Transverse colon (tissue), 3 donors: Measurements from ENCODE around the gene CREM.

Experiments used
- POLR2A ChIP-seq: fragments of 450-650 bp; IDR thresholded peaks from one replicate; pipeline ENCODE4 v1.6.1; 2016; ENCODE audit warnings: antibody characterized with exemption, mild to moderate bottlenecking, moderate library complexity
- TF ChIP-seq, protein P1 (sequence below), 5 experiments: fragments of 200-600 bp in 3 of 5; fragments of 450-650 bp in 2 of 5; sonication (generic) in 3 of 5; IDR thresholded peaks; 1 replicate in 2 of 5; 2 replicates in 3 of 5; pipeline ENCODE4 v1.5.1; 2016 to 2017; ENCODE audit warnings: antibody characterized with exemption in 5 of 5, inconsistent platforms in 3 of 5, mild to moderate bottlenecking in 2 of 5, moderate library complexity in 1 of 5

DNA sequence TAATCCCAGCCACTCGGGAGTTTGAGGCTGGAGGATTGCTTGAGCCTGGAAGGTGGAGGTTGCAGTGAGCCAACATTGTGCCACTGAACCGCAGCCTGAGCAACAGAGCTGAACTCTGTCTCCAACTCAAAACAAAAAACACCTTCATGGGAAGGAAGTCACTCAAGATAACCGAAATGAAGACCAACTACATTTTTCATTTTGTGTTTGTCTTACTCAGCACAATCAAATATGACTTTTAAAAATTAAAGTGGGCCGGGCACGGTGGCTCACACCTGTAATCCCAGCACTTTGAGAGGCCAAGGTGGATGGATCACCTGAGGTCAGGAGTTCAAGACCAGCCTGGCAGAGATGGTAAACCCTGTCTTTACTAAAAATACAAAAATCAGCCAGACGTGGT lies 40.0 kb downstream of the CREM start:
- TF ChIP-seq, protein P1, sequence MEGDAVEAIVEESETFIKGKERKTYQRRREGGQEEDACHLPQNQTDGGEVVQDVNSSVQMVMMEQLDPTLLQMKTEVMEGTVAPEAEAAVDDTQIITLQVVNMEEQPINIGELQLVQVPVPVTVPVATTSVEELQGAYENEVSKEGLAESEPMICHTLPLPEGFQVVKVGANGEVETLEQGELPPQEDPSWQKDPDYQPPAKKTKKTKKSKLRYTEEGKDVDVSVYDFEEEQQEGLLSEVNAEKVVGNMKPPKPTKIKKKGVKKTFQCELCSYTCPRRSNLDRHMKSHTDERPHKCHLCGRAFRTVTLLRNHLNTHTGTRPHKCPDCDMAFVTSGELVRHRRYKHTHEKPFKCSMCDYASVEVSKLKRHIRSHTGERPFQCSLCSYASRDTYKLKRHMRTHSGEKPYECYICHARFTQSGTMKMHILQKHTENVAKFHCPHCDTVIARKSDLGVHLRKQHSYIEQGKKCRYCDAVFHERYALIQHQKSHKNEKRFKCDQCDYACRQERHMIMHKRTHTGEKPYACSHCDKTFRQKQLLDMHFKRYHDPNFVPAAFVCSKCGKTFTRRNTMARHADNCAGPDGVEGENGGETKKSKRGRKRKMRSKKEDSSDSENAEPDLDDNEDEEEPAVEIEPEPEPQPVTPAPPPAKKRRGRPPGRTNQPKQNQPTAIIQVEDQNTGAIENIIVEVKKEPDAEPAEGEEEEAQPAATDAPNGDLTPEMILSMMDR (IDR thresholded peaks at IDR 0.05), result no peak
- TF ChIP-seq POLR2A, result no peak
